ENCODE results near the gene CEP78.
"Not testable (repeated sequence)": the region's sequence is repeated elsewhere in the genome, so short reads cannot be mapped to it uniquely, and the experiment has no call there.

The CEP78 gene

DNA sequence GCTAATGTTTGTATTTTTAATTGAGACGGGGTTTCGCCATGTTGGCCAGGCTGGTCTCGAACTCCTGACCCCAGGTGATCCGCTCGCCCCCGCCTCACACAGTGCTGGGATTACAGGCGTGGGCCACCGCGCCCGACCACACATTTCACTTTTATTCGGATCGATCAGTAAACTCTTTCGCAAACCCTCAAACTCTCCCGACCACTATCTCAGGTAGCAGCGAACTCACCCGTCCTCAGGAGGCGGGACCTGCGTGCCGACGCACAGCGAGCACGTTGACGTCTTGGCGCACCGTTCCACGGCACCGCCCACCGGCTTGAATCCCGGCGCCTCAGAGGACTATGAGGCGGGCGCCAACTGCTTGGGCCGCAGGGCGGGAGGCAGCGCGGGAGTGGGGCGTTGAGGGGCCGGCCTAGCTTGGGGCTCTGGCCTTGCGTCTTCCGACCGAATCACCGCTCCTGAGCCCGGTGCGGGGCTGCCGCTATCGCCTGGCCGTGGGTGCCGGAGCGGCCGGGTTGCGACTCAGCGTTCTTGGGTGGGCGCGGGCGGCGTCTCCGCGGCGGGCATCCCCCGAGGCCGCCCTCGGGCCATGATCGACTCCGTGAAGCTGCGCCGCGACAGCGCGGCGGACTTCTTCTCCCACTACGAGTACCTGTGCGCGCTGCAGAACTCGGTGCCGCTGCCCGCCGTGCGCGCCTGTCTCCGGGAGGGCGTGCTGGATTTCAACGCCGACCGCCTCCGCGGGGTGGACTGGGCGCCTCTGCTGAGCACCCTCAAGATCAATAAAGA is at the start of gene CEP78:
Gene CEP78, plus strand, starts transcription at position 314 of the 789 bp plus-strand sequence. Its CDS starts 276 bp downstream, at position 590.
- DNase-seq: peak; percentile 92

- DNase-seq: no peak
Observed at GRCh38 chr9:78187763-78188484, 48.0 kb upstream of the CEP78 start.

DNA sequence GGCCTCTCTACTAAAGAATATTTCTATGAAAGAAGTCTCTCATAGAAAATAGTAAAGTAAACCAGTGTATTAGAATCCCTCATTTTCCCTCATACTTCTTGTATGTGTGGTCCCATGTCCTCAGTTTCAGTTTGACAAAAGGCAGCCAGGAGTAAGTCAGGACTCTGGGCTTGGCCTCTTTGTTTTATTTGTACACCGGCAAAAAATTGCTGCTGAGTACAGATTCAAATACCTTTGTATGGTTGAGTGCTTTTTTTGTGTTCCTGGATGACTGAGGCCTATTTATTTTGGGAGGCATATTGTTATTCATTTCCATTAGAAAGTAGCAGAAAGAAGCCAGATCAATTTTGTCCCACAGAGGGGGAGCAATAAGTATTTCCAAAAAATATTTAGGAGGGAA is 47.3 kb upstream of the CEP78 start:
- DNase-seq: no peak

GRCh38 chr9:78189001-78189400 is 46.9 kb upstream of the CEP78 start:
- DNase-seq: no peak

DNA sequence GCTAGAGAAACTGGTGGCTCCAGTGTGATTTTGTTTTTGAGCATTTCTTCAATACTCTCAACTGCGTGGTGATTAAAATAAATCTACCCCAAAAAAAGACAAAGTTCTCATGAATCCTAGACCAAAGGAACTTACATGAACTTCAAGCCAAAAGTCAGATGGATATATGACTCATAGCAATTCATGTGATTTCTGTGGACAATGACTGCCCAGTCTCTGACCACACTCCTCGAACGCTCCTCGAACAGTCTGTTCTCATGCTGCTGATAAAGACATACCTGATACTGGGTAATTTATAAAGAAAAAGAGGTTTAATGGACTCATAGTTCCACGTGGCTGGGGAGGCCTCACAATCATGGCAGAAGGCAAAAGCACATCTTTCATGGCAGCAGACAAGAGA is 46.4 kb upstream of the CEP78 start:
- no peak for DNase-seq

GRCh38 chr9:78191931-78192330 is 43.9 kb upstream of the CEP78 start:
- DNase-seq: no peak

DNA sequence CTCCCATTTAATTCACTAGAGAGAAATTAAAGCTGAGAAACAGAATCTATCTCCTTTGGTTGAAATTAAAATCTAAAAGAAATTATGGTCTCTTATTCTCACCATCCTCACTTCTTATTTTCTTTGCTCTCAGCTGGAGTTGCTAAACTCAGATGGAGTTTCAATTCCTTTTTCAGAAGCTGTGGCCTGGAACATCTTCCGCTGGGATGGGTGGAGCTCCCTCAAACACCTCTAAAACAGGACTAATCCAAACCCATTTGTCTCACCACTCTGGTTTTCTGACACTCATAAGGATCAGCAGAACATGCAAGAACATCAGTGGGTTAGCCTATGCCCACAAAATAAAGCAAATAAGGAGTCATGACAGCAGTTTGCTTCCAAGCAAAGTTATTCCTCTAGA is 39.6 kb upstream of the CEP78 start:
- DNase-seq: peak; percentile 12

- peak; percentile 55 for DNase-seq
Observed at GRCh38 chr9:78201158-78201777, 34.6 kb upstream of the CEP78 start.

- no peak for DNase-seq
Observed at GRCh38 chr9:78207319-78207718, 28.6 kb upstream of the CEP78 start.

GRCh38 chr9:78207901-78208300 is 28.0 kb upstream of the CEP78 start:
- no peak for DNase-seq

DNA sequence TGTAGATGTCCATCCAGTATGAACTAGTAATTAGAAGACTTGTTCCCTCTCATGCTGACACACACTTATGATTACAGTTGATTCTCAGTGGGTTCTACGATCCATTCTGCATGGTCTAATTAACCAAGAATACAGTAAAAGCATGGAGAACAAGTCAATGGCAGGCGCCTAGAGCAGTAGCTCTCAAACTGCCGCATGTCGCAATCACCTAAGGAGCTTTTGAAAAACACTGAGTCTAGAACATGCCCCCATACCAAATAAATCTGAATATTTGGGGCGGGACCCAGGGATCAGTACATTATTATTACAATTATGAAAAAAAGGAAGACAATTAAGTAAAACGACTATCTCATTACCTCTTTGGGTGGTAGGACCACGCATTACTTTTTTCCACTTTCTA is 26.7 kb upstream of the CEP78 start:
- DNase-seq: no peak

DNA sequence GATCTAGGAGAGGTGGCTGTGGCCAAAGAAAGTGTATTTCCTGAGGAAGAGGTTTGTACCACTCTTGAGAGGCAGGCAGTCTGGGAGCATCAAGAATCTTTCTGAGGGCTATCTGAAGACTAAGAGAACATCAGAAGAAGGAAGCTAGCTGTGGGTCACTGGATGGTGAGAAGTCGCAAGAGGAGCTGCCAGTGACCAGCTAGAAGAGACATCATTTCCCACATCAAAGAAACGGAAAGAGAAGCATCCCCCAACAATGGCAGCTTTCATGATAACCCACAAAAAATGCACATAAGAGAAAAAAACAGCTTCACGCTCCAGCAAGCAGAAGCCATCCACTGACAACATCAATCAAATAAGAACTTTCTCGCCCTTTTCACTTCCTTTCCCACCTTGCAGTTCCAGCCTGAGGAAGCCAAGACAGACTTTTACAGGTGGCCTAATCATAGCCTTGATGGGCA is 25.0 kb upstream of the CEP78 start:
- DNase-seq: no peak

- DNase-seq: no peak
Observed at GRCh38 chr9:78212868-78213267, 23.0 kb upstream of the CEP78 start.

DNA sequence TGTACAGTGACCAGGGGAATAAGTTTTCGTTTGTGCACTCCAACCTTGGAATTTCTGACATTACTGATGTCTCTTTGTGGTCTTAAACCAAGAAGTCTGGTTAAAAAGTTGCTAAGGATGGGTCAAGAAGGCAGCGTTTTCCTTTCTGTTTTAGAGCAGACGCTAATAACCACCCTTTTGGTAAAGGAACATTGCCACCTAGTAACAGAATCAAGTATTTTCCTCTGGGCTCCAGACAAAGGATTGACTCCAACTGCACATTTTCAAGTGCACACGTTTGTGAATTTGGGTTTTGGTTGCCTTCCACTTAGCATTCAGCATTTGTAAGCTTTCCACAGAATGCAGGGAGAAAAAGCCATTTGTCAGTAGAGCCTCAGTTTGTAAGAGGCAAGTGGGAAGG is 22.2 kb upstream of the CEP78 start:
- DNase-seq: no peak

- no peak for DNase-seq
Observed at GRCh38 chr9:78214492-78214891, 21.4 kb upstream of the CEP78 start.

GRCh38 chr9:78215706-78216105 is 20.2 kb upstream of the CEP78 start:
- no peak for DNase-seq

- no peak for DNase-seq
Observed at GRCh38 chr9:78218890-78219289, 17.0 kb upstream of the CEP78 start.

- DNase-seq: no peak
Observed at GRCh38 chr9:78221425-78221824, 14.4 kb upstream of the CEP78 start.

DNA sequence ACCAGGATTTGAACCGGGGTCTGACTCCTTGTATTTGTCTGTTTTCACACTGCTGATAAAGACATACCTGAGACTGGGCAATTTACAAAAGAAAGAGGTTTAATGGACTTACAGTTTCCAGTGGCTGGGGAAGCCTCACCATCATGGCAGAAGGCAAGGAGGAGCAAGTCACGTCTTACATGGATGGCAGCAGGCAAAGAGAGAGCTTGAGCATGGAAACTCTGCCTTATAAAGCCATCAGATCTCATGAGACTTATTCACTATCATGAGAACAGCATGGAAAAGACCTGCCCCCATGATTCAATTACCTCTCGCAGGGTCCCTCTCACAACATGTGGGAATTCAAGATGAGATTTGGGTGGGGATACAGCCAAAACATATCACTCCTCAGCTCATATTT is 14.0 kb upstream of the CEP78 start:
- DNase-seq: not testable (repeated sequence)

- no peak for DNase-seq
Observed at GRCh38 chr9:78230761-78231160, 5.1 kb upstream of the CEP78 start.

DNA sequence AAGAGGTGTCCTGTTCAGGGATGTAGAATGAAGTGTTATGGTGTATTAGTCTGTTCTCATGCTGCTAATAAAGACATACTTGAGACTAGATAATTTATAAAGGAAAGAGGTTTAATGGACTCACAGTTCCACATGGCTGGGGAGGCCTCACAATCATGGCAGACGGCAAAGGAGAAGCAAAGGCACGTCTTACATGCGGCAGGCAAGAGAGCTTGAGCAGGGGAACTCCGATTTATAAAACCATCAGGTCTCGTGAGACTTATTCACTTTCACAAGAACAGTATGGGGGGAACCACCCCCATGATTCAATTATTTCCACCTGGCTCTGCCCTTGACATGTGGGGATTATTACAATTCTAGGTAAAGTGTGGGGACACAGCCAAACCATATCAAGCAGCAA is 3.4 kb upstream of the CEP78 start:
- DNase-seq: not testable (repeated sequence)

DNA sequence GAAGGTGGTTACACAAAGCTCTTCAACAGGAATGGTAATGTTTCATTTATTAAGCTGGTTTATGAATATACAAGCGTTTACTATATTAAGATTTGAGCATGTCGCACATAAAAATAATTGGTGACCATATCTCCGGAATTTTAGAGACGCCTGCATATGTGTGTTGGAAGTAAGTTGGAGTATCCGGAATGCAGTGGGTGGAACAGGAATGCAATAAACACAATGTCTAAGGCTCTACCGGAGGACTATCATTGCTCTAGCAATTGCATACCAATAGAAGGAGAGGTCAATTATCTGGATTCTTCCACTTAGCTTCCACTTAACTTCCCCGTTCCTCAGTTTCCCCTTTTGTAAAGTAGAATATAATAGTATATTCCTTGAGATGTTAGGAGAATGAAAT is 1.1 kb upstream of the CEP78 start:
- DNase-seq: no peak

GRCh38 chr9:78235256-78235761 is 566 bp upstream of the CEP78 start:
- no peak for DNase-seq

DNA sequence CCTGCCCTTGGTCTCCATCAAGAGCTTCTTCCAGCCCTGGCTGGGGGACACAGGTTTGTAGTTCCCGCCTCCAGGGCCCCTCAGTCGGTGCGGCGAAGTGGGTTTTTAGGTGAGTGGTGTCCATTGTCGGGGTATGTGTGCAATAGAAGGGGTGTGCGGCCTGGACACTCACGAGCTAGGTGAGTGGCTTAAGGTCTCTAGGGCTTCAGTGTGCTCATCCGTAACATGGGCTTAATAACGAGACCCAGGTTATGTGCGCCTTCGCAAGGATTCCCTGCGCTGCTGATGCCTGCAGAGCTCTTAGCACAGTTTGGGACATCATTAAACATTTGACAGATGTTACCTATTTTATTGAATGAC is 656 bp downstream of the CEP78 start:
- DNase-seq: peak; percentile 22

Data from RPMI8226 (cell line).